Coronary artery (tissue), 2 donors: ENCODE measurements around the gene MDH2.
"Not testable (repeated sequence)": the region's sequence is repeated elsewhere in the genome, so short reads cannot be mapped to it uniquely, and the experiment has no call there.

ENCODE experiments used
- DNase-seq: peaks from one replicate; pipeline ENCODE4 v3.0.0-alpha.2; 2017; ENCODE audit warnings: low spot score
- H3K27ac ChIP-seq, 2 donors: fragments of 200-600 bp; sonication (generic); one replicate each; pipeline ENCODE4 v1.5.1; 2016 to 2019
- H3K4me3 ChIP-seq: fragments of 200-600 bp; sonication (generic); 2 replicates; pipeline ENCODE4 v1.5.1; 2016; ENCODE audit warnings: mild to moderate bottlenecking, moderate library complexity
- CTCF ChIP-seq: fragments of 200-600 bp; sonication (generic); IDR thresholded peaks from one replicate; pipeline ENCODE4 v1.5.1; 2019; ENCODE audit warnings: antibody characterized with exemption

Gene MDH2

GRCh38 chr7:76106893-76107292 is 59.0 kb downstream of the MDH2 start:
- Histone ChIP-seq H3K27ac (no peak overlapping the region), H3K4me3 (no peak overlapping the region)
- no peak for TF ChIP-seq CTCF
- DNase-seq, result no peak

DNA sequence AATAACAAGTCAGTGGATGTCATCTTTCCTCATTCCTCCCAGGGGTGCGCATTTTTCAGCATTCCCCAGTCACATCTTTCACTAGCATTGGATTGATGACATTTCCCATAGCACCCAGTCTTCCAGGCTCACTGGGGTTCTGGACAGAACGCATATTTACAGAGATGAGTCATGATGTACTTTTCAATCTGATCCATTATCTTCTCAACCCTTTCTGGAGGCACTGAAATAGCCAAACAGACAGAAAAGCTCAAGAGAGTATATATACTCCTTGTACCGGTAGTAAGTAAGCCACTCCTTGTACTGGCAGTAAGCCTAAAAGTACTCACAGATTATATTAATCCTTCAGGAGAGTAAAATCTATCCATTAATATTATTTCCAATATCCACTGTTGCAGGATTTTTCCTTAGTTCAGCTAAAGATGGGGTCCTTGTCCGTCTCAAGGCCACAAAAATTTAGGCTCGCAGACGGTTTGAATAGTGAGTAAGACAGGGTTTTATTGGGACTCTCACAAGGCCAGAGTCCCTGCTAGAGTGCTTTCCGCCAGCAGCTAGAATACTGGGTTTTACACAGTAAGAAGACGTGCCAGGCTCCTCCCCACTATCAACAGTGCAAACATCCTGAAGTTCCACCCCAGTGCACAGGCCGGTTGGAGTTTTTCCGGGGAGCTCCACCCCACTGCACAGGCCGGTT is 60.8 kb downstream of the MDH2 start:
- no peak for TF ChIP-seq CTCF
- DNase-seq, result no peak
- peak overlapping the region in 1 of 2 donors; percentile 26 for H3K27ac ChIP-seq
- no peak overlapping the region for H3K4me3 ChIP-seq

GRCh38 chr7:76113042-76113630 is 65.2 kb downstream of the MDH2 start:
- not testable (repeated sequence) for H3K4me3 ChIP-seq, DNase-seq, H3K27ac ChIP-seq

- not testable (repeated sequence) for DNase-seq, H3K4me3 ChIP-seq
Observed at GRCh38 chr7:76114742-76115141, 66.8 kb downstream of the MDH2 start.

More at GRCh38 chr7:76114742-76115141, 66.8 kb downstream of the MDH2 start:
- H3K27ac ChIP-seq, result not testable (repeated sequence)
